ENCODE measurements around the gene NUP210L. TPM values are rescaled to one million over a fixed set of nuclear protein-coding genes. Genes with fewer than 3 reads are reported as not detected.

The NUP210L gene
- total RNA-seq, 1 donor from 2014 or later = 0.21 TPM

DNA sequence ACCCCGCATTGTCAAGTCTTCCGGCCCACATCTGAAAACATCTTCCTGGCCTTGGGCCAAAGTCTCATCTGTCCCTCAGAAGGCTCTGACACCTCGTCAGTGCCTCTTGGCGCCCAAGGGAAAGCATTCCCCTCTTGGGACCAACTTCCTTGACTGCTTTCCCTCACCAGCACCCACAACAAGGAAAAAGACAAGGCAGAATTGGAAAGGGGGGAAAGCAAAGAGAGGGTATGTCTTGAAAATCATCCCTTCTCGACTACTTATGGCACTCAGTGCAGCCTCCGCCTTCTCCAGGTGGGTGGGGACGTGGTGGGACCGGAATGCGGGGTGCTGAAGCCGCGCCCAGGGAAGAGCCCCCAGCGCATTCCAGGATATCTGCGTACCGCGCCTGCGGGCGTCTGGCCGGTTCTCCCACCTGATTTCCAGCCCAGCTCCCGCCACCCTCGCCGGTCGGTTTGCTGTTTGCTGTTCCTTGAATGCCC is 191.0 kb downstream of the NUP210L start:
- peak; percentile 70 for DNase-seq

DNA sequence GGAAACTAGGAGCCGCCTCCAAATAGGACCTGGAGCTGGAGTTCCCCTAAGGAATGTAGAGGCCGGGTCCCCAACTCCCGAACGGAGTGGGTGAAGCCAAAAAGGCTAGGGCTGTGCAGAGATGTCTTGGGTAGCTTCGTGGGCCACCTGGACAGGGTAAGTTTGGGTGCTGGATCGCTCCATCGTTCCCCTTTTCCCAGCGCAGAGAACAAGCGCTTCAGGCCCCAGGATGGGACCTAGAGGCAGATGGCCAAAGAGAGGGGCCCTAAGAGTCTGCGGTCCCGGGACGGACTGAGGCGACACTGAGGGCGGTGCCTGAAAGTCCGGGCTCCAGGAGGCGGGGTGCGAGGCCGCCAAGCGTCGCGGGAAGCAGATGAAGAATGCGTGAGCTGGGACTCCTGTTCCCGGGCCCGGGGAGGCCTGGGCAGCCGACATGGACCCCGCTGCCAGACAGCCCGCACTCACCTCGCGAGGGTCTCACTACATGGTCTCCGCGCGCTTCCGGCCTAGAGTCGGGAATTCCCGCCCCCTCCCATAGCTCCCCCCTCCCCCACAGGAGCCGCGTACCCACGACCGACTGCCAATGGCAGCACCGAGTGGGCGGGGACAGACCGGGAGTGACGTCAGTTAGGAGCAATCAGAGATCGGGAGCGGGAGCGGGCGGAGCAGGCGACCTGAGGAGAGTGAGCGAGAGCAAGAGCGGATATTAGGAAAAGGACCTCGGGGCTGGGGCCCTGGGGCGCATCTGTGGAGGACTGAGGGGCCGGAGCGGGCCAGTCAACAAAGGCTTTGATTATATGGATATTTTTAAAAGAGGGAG is 191.6 kb downstream of the NUP210L start, which contains the start of gene SLC39A1:
Gene SLC39A1, minus strand, starts transcription at position 508 of the 820 bp plus-strand sequence. CDS start 822 bp downstream, outside the sequence.
- peak; percentile 99 for DNase-seq

DNA sequence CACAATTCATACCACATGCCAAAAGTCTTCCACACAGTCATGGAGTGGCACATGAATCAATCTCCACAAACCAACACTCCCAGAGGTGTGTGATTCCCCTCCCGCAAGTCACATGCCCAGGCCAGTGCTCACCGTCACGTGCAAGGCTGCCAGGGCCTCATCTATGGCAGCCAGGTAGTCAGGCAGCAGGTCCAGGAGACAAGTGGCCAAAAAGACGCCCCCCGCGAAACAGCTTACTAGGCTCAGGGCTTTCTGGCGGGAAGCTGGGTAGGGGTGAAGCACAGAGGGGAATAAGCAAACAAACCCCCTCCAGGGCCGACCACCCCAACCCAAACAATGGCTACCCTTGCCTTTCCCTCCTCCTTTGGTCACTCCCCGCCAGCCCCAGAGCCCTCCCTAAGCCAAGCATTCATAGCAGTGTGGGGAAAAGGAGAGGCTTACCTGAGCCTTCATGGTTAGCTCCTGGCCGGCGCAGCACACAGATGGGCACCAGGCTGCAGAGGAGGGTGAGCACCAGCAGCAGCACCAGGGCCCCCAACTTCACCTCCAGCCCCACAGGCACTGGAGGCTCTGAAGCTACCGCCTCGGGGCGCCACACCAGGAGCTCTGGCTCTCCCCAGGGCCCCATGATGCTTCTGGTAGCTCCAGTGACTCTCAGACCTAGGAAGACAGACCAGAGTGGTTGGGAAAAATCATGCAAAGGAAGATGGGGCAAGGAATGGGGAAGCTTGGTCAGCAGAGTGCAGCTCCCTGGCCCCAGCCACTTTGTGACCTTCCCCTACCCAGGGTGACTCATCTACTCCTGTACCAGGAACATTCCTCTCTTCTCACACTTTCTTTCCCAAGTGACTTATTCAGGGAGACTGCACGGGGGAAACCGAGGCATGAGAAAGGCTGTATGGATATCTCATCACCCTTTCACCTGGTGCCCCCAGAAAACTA is 192.5 kb downstream of the NUP210L start:
- DNase-seq = no peak

DNA sequence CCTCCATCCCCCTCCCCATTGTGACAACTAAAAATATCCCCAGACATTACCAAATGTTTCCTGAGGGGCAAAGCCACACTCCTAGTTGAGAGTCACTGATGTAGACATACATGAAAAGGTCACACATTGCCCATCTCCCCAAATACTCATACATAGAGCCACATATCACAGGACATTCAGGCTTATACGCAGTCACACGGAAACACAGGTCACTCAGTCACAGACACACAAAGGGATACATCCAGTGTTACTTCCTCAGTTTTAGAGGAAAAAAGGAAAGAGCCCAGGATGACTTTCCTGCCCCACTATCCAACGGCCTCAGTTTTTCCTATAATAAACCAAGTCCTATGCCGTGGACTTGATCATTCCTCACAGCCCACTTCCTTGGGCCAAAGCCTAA is 193.5 kb downstream of the NUP210L start:
- DNase-seq = no peak

DNA sequence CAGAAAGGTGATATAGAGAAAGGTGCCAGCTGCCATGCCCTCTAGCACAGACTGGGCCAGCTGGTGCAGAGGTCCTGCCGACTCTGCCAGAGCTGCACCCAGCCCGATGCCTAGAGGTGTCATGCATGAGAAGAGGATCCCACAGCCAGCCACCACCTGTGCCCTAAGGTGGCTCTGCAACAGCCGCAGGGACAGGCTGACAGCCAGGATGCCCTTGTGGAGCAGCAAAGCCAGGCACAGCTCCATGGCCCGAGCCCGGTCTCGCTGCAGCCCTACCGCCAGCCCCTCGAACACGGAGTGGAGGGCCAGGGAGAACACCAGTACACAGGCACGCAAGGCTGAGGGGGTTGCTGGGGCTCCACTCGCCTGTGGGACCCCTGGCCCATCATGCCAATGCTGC is 194.7 kb downstream of the NUP210L start:
- DNase-seq = no peak

DNA sequence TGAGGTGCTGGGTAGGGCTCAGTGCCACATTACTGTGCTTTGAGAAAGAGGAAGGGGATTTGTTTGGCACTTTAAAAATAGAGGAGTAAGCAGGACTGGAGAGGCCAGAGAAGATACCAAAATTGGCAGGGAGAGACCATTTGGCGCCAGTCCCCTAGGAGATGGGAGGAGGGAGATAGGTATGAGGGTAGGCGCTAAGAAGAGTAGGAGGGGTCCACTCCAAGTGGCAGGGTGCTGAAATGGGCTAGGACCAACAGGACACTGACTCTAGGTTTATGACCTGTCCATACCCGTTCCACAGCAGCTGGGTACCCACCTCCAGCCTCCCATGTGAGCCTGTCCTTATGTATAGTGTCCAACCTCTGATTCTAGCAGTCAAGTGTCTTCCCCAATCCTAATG is 195.4 kb downstream of the NUP210L start:
- DNase-seq = no peak

DNA sequence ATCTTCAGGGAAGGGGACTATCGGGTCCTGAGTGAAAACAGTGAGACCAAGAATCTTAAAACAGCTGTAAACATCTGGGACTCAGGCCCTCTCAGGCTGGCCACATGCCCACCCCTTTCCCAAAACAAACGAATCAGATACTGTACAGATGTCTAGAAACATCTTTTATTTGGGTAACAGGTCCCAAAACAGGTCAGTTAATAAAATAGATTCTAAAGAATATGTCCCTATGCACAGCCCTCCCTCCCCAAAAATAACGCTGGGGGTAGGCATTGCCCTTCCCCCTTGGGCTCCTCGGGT is 196.0 kb downstream of the NUP210L start:
- DNase-seq = no peak

DNA sequence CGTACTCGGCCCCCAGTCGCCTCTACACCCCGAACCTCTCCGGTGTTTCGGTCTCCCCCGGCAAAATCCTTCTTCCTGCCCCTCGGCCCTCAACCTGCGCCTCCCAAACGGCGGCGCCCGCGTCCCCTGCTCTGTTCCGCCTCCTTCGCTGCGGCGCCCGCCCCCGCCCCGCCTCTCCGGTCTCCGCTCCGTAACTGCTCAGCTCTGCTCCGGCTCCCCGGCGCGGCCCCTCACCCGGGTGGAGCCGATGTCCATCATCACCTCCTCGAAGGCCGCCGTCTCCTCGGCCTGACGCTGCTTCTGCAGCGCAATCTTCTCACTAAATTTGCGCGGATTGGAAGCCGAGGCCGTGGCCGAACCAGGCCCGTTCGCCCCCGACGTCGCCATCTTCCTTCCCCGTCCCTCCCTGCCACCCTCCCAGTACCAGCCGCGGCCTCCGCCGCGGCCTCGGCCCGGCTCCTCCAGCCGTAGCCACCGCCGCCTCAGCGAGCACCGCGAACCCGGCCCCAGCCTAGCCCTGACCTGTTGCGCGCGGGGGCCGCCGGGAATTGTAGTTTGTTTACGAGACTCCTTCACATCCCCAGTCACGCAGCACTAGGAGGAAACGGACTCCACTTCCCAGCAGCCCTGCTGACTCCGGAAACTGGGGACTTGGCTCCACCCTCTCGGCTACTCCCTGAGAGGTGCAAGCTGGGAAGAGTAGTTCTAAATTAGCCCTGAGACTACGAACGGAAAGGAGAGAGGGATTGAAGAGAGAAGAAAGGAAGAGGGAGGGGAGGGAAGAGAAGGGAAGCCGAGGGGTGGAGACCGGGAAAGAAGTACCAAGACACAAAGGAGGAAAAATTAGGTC is 196.5 kb downstream of the NUP210L start, which contains the start of gene CRTC2:
Gene CRTC2, minus strand, starts transcription at position 502 of the 850 bp plus-strand sequence. Its CDS starts 115 bp downstream, at position 387.
- DNase-seq = peak; percentile 100

DNA sequence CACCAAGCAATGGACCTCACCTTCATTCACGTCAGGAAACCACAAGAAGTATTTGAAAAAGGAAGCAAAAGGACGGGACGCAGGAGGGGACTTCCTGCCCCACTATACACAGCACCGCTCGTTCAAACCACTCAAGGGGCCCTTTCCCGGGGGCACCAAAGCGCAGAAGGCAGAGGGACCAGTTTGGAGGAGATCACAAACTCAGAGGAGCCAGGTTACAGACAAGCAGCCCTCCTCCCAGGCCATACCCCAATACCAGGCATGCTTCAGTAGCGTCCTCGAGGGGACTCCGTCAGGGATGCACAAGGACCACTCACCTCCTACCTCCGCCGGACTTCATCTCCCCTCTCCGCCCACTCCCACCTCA is 197.1 kb downstream of the NUP210L start:
- no peak for DNase-seq

DNA sequence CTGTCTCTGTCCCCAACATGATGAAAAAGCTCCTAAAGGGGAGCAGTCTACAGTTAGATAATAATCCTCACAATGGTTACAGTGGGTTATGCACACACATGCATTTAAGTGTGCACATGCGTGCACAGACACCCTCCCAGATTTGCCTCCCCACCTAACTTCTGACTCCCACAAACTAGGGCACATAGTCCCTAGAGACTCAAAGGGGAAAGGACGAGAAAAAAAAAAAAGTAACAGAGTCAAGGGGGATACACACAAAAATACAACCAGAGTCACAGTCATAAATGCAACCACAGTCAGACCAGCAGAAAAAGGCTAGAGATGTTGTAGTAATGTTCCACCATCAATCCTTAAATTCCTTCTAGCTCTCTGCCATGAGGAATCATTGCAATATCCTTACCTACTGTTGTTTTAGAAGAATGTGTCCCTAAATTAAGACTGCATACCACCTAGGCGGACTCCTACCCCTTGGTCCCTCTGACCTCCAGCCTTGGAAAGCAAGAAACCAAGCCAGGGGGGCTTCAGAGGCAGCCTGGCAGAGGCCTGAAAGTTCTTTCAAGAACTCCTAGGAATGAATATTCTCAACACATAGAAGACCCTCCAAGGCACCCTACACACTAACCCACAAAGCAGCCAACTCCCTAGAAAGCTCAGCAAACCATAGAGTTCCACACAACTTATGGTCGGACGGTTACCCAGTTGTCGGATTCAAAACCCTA is 197.7 kb downstream of the NUP210L start:
- DNase-seq = no peak

DNA sequence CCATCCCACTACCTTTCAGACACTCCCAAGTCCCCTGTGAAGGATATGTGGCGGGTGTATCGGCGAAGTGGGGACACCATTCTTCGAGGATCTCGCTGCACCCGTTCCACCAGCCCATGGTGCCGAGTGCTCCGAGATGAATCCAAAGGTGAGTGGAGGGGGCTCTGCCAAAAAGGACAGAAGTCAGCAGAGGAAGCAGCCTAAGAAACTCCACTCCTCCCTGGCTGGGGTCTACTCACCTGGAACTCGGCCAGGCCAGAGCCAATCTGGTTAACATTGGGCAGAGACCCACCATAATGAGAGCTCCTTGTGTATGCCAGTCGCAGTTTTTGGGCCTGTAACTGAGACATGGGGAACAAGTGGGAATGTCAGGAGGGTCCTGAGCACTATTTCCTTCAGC is 200.0 kb downstream of the NUP210L start:
- DNase-seq = no peak

DNA sequence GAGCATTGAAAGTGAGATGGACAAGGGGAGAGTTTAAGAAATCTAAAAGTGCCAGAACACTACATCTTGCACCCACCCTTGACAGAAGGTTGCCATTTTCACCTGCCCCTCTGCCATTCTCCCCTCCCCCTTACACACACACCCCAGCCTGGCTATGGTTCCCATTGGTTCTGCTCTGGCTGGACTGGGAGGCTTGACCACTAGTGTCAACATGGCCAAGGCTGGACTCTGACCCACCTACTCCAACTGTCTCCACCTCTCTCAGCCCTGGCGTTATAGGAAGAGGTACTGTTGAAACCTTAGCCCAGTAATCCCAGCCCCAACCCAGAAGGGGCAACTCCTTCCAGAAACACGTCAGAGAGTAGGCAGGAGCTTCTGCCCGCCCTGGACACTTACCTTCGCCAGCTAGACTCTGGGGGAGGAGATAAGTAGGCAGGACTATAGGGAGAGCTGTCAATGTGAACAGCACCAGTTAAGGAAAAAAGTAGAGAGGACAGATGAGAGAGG is 201.0 kb downstream of the NUP210L start:
- DNase-seq = no peak

DNA sequence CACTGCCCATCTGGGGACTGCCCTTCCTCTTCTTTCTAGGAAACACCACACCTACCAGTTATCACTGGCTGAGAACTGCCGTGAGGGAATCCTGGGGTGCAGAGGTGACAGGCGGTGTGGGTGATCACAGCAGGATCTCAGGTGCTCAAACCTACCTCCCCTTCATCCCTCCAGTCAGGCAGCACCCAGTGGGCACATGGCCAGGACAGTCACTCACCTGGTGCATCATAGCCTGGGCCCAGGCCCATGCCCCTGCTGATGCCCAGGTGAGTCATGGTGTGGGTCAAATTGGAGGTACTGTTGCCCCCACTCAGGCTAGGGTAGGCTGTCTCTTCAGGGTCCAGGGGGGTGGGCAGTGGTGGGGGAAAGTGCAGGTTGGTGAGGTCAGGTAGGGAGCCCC is 203.1 kb downstream of the NUP210L start:
- no peak for DNase-seq

DNA sequence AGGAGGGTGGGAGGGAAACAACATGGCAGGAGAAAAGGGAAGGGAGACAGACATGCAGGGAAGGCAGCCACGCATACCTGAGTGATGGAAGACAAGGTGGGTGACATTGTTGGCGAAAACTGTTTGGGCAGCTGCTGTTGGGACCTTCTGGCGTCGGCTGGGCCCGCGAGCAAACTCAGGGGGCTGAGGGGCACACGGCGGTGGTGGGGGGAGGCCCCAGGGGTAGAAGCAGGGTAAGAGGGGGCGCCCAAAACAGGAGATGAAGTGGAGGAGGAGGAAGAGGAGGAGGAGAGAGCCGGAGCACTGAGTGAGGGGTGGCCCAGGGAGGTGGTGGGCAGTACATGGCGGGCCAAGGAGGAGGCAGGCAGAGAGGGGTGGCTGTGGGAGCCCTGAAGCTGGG is 203.7 kb downstream of the NUP210L start:
- DNase-seq = no peak

DNA sequence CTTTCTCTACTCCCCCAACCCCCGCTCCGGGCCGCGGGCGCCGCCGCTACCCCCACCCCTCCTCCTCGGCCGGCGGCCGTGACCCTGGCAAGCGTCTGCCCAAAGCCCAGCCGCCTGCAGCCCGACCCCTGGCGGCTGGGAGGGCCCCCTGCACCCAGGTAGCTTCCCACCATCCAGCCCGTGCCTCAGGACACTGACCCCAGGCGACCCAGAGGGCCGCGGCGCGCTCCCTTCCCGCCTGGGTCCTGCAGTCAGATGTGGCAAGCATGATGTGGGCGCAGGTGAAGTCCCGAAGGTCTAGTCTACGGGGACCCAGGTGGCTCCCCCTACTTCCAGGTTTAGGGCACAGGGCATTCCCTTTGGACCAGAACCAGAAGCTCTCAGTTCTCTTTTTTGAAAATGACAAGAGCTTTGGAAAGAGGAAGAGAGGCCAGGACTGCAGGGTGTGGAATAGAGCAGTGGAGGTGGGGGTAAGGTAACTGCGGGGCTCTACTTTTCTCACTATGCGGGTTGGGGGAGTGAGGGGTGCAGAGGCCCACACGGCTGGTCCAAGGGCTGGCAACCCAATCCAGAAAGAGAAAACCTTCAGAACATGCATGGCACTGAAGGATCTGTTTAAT is 208.1 kb downstream of the NUP210L start, which contains the start of gene DENND4B:
Gene DENND4B, minus strand, starts transcription at position 97 of the 620 bp plus-strand sequence. CDS start 2,344 bp downstream, outside the sequence.
- DNase-seq = peak; percentile 90

DNA sequence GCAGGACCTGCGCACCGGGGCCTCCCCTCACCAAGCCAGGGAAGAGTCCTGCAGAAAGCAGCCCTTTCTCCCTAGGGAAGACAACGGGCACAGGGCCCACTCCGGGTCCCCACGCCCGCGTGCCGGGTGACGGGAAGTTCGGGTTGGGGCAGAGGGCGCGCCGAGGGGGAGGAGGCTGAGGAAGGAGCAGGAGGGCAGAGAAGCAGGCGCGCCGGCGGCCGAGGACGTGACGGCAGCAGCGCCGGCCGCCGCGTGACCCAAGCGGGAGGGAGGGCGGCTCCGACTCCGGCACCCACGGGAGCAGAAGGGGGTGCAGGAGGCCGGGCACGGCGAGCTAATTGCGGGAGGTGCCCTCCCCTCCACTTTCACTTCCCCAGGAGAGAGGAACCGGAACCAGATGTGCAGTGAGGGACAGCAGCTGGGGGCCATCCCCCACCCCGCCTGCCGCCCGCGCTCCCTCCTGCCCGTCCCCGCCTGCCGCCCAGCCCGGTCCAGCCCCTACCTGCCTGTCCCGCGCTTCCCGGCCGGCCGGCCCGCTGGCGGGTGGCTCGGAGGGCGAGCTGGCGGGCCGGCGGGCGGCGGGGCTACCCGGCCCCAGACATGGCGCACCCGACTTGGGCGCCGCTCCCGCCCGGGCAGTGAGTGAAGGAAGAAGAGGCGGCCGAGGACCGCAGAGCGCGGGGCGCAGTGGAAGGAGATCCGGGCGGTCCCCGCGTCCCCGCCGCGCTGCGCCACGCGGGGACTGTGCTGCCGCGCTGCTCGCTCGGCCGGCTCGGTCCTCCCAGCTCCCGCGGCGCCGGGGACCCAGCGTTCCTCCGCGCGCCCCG is 208.9 kb downstream of the NUP210L start:
- peak; percentile 69 for DNase-seq

DNA sequence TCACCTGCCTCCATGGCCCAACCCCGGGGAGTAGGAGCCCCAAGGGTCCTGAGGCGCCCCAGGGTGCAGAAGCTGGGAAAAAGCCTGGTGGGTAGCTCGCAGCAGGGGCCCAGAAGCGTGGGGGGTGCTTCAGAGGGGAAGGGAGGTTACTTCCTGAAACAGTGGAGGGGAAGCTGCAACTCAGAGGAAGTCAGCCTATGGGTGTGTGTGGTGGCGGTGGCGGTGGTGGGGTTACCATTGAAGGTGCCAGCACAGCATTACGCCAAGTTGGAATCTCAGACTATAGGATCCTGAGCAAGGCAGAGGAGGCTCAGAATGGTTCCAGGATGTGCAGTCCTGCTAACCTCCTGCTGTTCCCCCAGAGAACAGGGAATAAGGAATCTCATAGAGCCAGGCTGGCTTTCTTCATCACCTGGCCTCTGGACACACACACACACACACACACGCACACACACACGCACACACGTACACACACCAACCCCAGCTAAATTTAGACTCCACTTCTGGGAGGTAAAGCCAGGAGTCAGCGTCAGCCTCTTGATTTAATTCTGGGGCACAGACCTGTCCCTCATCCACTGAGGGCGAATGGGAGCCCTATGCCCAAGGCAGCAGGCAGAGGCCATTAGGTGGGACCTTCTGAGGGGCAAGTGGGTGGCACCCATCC is 209.6 kb downstream of the NUP210L start:
- peak; percentile 61 for DNase-seq

DNA sequence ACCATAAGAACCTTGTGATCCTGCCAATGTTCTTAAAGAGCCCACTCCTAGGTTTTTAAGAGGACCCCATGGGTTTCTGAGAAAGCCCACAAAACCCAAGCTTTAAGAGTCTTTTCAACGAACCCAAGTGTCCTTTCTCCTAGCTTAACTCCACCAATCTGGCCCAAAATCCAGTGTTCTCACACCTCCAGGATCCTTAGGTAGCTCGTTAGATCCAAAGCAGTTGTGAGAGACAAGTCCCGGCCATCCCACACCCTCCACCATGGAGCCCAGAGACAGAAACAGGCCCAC is 210.1 kb downstream of the NUP210L start:
- DNase-seq = no peak

Measured in tongue (tissue), 2 donors.